ENCODE data around the gene SYT17.

SYT17 gene

DNA sequence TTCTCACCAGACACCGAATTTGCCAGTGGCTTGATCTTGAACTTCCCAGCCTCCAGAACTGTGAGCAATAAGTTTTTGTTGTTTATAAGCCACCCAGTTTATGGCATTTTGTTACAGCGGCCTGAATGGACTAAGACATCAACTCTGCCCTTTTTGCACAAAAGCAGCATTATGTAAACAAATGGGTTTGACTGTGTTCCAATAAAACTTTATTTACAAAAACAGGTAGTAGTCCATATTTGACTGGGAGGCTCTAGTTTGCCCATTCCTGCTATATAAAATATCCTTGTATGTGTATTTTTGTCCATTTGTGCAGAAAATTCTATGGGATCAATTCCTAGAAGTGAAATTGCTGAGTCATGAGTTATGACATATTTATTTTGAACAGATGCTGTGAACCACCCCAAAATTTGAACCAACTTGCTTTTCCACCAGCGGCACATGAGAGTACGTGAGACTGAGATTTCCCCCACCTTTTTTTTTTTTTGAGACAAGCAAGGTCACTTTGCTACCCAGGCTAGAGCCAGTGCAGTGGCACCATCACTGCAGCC, 96.2 kb downstream of the SYT17 start:
- no peak for DNase-seq (ENCODE audit: low spot score)

DNA sequence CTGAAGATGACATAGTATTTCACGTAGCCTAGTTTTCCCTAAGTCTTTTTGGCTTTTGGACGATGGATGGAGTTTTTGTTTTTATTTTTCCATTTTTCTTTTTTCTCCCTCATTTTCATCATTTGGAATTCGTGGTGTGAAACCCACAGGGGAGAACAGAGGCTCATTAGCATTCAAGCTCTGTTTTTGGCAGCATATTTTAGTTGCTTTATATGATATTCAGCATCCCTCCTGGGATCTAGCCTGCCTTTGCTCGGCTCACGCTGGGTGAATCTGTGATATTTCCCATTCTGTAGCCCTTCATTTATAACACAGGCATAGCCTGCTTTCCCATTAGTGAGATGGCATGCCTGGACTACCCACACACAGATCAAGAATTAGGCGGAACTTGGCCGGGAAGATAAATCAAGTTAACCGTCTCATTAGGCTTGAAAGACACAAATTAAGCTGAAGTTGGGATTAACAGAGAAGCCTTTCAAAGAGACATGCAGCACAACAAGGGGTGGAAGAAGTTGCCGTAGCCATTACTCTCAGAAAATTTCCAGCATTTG, 97.4 kb downstream of the SYT17 start:
- no peak for DNase-seq (ENCODE audit: low spot score)

DNA sequence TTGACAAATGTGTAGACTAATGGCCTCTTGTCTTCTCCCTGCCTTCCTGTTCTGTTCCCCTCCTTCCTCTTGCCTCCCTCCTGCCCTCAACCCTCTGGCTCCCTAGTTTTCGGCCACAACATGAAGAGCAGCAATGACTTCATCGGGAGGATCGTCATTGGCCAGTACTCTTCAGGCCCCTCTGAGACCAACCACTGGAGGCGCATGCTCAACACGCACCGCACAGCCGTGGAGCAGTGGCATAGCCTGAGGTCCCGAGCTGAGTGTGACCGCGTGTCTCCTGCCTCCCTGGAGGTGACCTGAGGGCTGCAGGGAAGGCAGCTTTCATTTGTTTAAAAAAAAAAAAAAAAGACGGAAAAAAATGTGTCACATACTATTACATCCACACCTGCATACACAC, 98.7 kb downstream of the SYT17 start:
- DNase-seq (ENCODE audit: low spot score), result no peak

DNA sequence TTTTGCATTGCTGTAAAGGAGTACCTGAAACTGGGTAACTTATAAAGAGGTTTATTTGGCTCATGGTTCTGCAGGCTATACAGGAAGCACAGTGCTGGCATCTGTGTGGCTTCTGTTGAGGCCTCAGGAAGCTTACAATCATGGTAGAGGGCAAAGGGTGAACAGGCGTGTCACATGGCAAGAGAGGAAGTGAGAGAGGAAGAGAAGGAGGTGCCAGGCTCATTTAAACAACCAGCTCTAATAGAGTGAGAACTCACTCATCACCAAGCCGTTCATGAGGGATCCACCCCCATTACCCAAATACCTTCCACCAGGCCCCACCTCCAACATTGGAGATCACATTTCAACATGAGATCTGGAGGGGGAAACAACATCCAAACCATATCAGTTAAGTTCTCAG, 101.1 kb downstream of the SYT17 start:
- no peak for DNase-seq (ENCODE audit: low spot score)

DNA sequence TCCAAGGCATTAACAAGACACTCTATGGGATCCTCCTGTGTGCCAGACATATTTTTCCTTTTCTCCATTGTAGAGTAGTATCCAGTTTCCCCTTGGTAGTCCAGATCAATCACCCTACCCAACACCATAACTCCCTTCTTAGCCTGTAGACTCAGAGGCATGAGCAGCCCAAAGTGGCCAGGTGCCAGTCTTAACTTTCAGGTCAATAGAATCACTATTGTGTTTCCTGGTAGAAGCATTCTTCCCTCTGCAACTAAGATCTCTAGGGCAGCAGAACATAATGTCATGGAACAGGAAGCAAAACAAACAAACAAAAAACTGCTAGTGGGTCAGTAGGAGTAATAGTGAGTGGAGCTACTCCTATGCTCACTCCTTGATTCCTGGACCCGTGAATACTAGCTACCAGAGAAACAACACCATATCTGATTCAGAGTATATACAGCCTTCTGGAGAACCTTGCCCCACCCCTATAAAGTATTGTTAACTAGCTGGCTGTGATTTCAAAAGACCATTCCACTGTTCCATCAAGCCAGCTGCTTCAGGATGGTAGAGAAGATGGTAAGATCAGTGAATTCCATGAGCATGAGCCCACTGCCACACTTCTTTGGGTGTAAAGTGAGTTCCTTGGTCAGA, 106.2 kb downstream of the SYT17 start:
- DNase-seq (ENCODE audit: low spot score), result no peak

DNA sequence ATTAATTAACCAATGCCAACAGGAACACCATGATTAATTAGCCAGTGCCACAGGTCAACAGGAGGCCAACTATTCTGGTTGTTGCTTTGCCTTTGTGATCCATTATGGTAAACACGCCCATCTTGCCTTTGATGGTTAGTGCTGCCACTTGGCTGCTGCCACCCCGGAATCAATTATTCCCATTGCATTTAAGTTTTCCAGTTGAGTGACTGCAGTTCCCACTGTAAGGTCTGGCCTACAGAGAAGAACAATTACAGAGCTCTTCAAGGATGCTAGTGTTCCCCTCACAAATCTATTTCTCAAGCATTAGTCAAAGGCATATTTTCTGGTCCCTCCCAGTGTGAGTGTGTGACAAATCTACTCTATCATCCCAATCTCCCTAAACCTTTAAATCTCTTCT, 110.4 kb downstream of the SYT17 start:
- no peak for DNase-seq (ENCODE audit: low spot score)

DNA sequence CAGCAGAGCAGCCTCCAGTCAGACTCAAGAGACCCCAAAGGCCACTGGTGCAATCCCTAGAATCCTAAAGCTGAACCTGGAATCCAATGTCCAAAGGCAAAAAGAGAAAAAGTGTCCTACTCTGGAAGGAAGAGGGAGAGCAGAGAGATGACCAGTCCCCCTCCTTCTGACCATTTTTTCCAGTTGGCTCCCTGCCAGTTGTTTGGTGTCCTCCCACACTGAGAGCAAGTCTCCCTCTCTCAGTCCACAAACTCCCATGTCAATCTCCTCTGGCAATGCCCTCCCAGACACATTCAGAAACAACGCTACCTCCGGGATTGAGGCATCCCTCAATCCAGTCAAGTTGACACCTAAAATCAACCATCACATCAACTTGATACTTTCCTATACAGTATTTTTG, 113.2 kb downstream of the SYT17 start:
- DNase-seq (ENCODE audit: low spot score), result no peak

DNA sequence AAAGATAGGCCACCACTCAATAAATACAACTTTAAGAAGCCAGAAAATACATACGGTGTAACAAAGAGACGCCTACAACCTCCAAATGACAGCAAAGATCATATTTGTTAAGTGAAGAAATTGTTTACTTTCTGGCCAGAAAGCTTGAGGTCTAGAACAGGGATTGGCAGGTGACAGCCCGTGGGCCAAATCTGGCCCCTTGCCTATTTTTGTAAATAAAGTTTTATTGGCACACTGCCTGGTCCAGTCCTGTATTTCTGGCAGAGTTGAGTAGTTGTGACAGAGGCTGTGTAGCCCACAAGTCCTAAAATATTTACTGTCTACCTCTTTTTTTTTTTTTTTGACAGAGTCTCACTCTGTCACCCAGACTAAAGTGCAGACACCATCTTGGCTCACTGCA, 114.1 kb downstream of the SYT17 start:
- DNase-seq (ENCODE audit: low spot score), result no peak

DNA sequence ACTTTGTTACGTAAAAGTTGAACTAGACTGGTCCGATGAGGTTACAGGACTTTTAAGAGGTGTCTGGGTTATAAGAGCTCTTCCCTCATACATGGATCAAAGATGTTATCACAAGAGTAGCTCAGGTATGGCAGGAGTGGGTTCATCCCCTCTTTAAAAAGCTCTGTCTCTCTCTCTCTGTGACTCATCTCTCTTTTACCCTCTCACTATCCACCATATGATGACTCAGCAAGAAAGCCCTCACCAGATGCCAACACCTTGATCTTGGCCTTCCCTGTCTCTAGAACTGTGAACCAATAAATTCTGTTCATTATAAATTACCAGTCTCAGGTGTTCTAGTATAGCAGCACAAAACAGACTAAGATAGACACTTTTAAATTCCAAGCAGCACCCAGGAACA, 115.6 kb downstream of the SYT17 start:
- no peak for DNase-seq (ENCODE audit: low spot score)

DNA sequence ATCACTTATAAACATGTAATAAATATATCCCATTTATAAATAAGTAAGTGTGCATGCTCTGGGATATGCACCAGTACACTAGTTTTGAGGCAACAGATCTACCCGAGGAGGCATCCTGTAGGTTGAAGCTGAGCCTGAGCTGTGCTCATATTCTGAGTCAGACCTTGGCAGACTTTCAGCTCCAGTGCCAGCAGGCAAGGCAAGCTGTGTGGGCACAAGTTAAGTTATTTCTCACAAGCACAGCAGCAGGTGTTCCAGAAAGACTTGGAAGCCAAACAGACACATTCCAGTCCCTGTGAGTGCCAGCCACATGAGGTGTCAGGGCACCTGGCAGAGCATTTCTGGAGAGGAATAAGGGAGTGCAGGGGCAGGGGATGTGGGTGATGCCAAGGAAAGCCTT, 116.2 kb downstream of the SYT17 start:
- no peak for DNase-seq (ENCODE audit: low spot score)

DNA sequence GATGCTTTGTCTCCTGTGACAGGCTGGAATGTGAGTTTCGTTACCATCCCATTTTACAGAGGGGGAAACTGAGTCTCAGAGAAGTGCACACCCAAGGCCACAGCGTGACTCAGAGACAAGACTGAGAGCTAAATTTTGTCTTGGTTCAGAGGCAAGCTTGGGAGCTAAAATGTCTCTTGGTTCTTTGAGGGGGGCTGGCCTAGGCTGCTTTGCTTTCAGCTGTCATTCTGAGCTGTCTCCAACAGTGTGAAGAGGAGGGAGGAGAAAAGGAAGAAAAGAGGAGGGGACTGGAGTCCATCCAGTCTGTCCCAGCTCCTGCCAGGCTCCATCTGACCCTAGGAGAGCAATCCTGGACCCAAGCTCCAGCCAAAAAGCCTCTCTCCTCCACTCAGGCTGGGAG, 117.4 kb downstream of the SYT17 start, which contains the start of gene CLEC19A:
CLEC19A (plus strand) TSS at position 301 of the 400 bp plus-strand sequence. CDS start 121 bp downstream, outside the sequence.
- no peak for DNase-seq (ENCODE audit: low spot score)

DNA sequence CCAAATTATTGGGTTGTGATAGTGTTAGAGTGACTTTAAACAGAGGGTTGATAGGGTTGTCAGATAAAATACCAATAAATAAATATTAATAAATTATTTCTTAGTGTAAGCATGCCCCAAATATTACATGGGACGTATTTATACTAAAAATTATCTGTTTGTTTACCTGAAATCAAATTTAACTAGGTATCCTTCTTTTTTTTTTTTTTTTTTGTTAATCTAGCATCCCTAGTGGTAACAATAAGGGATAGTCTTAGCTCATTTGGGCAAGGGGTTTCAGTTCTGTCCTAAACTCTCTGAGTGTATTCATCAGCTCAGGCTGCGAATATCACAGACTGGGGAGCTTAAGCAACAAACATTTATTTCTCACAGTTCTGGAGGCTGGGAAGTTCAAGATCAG, 118.8 kb downstream of the SYT17 start:
- no peak for DNase-seq (ENCODE audit: low spot score)

DNA sequence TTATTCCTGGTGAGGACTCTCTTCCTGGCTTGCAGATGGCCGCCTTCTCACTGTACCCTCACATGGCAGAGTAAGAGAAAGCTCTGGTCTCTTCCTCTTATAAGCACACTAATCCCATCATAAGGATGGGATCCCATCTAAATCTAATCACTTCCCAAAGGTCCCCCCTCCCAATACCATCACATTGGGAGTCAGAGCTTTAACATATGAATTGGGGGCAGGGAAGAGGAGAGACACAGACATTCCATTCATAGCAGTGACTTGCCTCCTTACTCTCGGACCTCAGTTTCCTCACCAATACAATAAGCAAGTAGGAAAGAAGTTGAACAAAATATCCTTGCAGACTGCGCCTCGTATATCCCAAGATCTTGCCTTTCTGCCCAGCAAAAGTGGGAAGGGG, 119.2 kb downstream of the SYT17 start:
- DNase-seq (ENCODE audit: low spot score), result no peak

DNA sequence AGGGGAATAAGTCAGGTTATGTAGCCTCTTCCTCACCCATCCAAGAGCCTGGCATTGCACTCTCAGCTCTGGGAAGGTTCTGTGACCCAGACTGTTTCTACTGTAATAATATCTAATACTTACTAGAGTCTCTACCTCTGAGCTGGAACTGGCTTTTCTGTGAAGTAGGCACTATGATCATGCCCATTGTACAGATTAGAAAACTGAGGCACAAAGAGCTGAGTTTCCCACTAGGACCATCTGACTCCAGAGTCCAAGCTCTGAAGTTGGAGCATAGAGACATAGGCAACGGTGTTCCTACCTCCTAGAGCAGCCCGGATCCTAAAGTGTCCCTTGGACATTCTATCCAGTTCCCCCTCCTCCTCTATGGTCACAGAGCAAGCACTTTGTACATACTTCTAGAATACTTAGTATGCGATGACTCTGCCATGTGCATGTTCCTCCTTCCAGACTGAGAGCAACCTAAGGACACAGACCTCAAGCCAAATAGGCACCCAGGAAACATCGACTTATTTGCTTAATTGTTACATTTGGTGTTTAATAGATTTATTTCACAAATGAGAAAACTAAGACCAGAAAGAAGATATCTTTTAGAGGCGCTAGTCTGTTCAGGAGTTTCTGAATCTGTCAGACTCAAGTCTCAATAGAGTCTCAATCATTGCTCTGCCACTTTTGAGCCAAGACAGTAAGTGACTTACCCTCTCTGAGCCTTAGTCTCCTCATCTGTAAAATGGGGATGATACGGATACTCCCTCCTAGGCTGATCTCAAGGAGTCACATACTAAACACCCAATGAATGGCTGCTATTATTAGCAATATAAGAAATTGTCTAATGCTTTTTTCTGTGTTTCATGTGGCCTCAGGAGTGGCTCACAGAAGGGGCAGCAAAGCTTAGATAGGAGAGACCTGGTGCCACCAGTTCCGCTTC, 121.1 kb downstream of the SYT17 start:
- DNase-seq (ENCODE audit: low spot score), result no peak

DNA sequence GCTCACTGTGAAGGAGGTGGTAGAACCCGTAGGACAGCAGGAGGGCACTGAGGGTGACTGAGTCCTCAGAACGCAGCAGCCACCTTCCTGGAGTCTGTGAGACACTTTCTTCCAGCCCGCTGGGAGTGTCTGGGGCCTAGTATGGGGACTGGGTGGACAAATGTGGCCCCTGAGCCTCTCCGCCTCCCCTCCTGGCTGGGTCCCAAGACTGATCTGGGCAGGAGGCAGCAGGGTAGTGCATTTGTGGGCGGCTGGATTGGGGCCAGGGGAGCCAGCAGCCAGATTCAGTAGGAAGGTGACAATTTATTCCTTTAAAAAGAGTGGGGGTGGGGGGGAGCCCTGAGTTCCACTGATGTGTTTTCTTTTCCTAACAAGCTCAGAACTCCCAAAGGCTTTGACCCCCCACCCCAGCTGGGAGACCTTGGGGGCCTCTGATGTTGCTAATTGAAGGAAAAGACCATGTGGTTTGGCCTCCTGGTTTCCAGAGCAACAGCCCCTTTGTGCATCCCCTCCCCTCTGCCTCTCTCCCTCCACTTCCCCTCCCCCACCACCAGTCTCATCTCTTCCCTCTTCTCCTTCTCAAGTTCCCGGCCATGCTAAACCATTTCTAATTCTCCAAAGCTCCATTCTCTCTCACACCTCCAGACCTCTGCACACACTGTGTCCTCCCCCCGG, 121.9 kb downstream of the SYT17 start:
- no peak for DNase-seq (ENCODE audit: low spot score)

DNA sequence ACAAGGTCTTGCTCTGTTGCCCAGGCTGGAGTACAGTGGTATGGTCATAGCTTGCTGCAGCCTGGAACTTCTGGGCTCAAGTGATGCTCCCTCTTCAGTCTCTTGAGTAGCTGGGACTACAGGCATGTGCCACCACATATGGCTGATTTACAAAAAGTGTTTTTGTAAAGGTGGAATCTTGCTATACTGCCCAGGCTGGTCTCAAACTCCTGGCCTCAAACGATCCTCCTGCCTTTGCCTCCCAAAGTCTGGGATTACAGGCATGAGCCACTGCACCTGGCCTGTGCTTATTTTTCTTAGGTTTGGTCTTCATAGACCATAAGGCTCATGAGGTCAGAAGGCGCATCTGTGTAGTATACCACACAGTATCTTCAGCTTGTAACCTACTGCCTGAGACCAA, 122.8 kb downstream of the SYT17 start:
- DNase-seq (ENCODE audit: low spot score), result no peak

DNA sequence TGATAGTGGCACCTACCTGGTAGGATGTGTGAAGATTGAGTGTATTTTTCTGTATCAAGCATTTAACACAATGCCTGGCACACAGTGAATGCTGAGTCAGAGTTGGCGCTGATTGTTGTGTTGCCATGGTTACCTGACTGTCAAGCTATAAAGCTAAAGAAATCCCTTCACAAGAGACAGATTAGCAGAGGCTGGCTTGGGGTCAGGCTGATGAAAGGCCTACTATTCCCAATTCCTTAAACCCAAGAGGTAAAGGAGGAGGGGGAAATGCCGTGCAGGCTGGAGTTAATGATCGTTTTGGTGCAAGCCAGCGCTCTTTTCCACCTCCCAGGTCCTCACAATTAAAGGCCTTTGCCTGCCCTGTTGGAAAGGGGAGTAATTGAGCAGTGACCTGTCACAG, 123.4 kb downstream of the SYT17 start:
- DNase-seq (ENCODE audit: low spot score), result peak; percentile 58

DNA sequence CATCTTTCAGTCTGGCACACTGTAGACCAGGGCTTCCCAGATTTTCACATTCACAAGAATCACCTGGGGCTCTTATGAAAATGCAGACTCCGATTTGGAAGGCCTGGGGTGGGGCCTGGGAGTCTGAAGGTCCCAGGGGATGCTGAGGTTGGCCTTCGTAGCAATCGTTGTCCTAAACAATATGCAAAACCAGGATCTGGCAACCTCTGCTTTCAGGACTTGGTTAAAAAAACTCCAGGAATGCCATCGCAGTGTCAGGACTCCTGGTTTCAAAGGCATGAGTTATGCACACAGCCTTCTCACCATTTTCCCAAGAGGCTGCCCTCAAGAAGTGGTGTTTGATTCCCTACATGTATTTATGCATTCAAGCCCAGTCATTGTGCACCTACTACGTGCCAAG, 124.1 kb downstream of the SYT17 start:
- no peak for DNase-seq (ENCODE audit: low spot score)

DNA sequence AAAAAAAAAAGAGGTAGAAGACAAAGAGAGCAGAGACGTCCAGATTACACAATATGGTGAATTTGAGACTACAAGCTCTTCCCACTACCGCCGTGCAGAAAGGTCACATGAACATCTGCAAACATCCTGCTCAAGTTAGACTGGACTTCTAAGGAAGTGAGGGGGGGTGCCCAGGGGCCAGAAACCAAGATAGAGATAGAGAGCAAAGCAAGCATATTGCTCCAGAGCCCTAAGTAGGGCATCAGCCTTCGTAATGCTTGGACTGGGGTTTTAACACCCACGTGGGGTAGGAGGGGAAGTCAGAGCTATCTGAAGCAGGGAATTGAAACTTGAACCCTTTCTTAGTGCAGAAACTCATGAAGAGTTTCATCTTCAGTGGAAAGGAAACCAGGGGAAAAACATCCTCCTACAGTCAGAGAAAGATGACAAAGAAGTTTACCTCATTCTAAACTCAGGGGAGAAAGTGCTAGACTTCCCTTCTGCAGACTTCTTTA, 126.2 kb downstream of the SYT17 start:
- no peak for DNase-seq (ENCODE audit: low spot score)

DNA sequence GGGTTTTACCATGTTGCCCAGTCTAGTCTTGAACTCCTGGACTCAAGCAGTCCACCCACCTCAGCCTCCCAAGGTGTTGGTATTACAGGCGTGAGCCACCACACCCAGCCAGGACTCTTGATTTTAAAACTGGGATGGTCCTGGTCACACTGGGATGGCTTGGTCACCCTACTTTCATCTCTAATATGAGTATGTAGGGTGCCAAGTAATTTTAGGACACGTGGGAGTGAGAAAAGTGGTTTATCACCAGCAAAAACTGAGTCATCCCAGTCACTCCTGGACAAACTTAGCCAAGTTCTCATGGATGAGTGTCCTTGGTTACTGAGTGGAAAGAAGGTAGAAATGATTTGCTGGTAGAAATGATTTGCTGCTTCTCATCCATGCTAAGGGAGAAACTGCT, 127.4 kb downstream of the SYT17 start:
- no peak for DNase-seq (ENCODE audit: low spot score)

DNA sequence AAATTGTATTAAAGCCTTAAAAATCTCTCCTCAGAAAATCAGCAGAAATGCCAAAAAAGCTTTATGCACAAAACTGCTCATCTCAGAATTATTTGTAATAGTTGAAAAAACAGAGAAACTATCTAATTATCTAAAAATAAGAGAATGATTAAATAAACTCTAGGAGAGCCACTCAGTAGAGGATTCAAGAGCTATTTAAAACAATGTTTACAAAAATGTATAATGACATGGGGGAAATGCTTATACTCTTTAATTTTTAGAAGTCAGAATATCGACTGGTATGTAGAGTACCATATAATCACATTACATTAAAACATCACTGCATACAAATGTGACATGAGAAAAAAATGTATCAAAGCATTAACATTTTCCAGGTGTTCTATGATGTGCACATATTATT, 129.4 kb downstream of the SYT17 start:
- no peak for DNase-seq (ENCODE audit: low spot score)

DNA sequence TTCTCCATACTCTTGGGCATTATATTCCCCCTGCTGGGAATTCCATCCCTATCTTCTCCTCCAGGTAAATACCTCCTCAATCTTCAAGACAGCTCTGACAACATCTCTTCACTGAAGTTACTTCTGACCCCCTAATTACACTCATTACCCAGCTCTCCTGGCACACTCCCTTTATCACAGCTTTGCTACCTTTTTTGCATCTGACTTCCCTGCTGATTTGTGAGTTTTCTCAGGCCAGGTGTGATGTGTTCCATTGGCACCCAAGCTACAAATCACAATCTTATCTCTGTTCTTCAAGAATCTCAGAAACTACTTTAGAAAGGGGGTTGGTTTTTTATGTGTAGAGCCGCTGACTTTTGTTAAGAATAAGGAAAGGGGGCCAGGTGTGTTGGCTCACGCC, 131.5 kb downstream of the SYT17 start:
- no peak for DNase-seq (ENCODE audit: low spot score)
